T-helper 17 cell (primary cell): ENCODE measurements around the gene HEATR9. TPM values are rescaled to one million over a fixed set of nuclear protein-coding genes. Genes with fewer than 3 reads are reported as not detected.

Source experiments
- ATAC-seq: fragments of 150-1000 bp; cut with Tn5 transposase; 2 replicates; pipeline ENCODE4 v1.10.0; 2021; ENCODE audit warnings: mild to moderate bottlenecking, moderate library complexity
- DNase-seq, 3 donors: peaks; one replicate each; pipeline versions ENCODE4 v3.0.0 to v3.0.0-alpha.2; 2020 to 2021
- H3K9me3 ChIP-seq: one replicate; pipeline ENCODE4 v1.7.0; 2013; ENCODE audit warnings: low read length, mild to moderate bottlenecking; ENCODE audit not compliant: control insufficient read depth, poor library complexity, severe bottlenecking
- H3K27ac Mint-ChIP-seq: one replicate; pipeline ENCODE4 v1.8.0; 2022; ENCODE audit warnings: mild to moderate bottlenecking, moderate library complexity, mixed read lengths
- H3K27me3 Mint-ChIP-seq: one replicate; pipeline ENCODE4 v1.8.0; 2022; ENCODE audit warnings: mixed read lengths
- H3K36me3 Mint-ChIP-seq: one replicate; pipeline ENCODE4 v1.8.0; 2022; ENCODE audit warnings: low read depth, mixed read lengths
- H3K4me1 Mint-ChIP-seq: one replicate; pipeline ENCODE4 v1.8.0; 2022; ENCODE audit warnings: mild to moderate bottlenecking, mixed read lengths
- H3K4me3 Mint-ChIP-seq: one replicate; pipeline ENCODE4 v1.8.0; 2022; ENCODE audit warnings: mild to moderate bottlenecking, moderate library complexity, mixed read lengths
- total RNA-seq, 4 donors: library from RNA in 2 of 4; stranded (reverse) in 2 of 4; gene quantifications; one replicate each; pipeline ENCODE4 v1.2.3 and lab custom pipeline; 2022 to 2026

HEATR9 gene
- total RNA-seq, 2 donors from 2014 or later: 0.50 TPM; not detected in 1

DNA sequence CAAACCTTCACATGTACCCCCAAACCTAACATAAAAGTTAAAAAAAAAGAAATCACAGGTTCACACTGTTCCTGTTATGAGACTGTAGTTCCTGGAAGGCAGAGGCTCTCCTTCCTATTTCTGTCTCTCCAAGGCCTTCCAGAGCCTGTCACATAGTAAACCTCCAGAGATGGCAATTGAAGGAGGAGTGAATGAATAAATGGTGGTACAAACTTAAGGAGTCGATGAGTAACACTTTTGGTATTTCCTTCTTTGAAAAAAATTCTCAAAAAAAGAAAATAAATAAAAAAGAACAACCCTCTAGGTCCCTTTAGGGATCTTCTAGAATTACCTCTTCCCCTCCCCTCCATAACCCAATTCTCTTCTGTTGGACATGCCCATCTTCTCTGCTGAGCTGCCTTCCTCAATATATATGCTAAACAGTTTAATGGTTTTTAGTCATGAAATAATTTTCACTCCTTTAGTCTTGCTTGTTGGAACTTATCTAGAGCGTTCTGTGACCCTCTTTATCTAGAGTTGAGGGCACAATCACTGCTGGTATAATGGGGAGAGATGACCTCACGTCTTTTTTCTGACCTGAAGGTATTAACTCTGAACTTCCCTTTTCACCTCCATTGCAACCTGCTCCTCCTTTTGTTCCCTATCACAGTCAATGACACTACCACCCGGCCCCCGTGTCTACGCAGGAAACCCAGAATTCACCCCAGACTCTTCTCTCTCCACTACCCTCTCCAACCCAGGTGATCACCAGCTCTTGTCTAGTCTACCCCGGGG, 61.1 kb downstream of the HEATR9 start:
- peak overlapping the region; percentile 97 for H3K27ac Mint-ChIP-seq
- no peaks in the 10 kb centered on the region for H3K9me3 ChIP-seq
- ATAC-seq (no peak), DNase-seq (no peak)
- H3K27me3 Mint-ChIP-seq: no peaks in the 10 kb centered on the region
- no peaks in the 10 kb centered on the region for H3K36me3 Mint-ChIP-seq
- H3K4me3 Mint-ChIP-seq: peak overlapping the region; percentile 96
- H3K4me1 Mint-ChIP-seq: peaks cover 33% of the 10 kb centered on the region

Other genes with a start within 250 kb of the HEATR9 start
- under 1 TPM; 0.10 to 0.50 TPM for gene RASL10B, start 137.3 kb downstream of the HEATR9 start, total RNA-seq
- not detected for gene GAS2L2, start 115.7 kb downstream of the HEATR9 start, total RNA-seq
- not detected for gene C17orf50, start 108.0 kb downstream of the HEATR9 start, total RNA-seq
- under 1 TPM in 1 of 2 donors, not detected in 1; 0.44 TPM for gene MMP28, start 73.2 kb downstream of the HEATR9 start, total RNA-seq
- gene TAF15, start 59.4 kb downstream of the HEATR9 start, total RNA-seq: 100 to 1,000 TPM; 153 to 165 TPM
- 100 to 1,000 TPM in 1 of 2 donors, 10 to 100 TPM in 1; 15.6 to 202 TPM for gene CCL5, start 11.5 kb upstream of the HEATR9 start, total RNA-seq
- gene RDM1, start 61.9 kb upstream of the HEATR9 start, total RNA-seq: not detected
- gene LYZL6, start 74.8 kb upstream of the HEATR9 start, total RNA-seq: not detected
- gene CCL16, start 112.6 kb upstream of the HEATR9 start, total RNA-seq: not detected
- gene CCL14, start 117.8 kb upstream of the HEATR9 start, total RNA-seq: not detected
- not detected for gene CCL15, start 132.7 kb upstream of the HEATR9 start, total RNA-seq
- not detected for gene CCL23, start 149.1 kb upstream of the HEATR9 start, total RNA-seq
- gene CCL18, start 195.4 kb upstream of the HEATR9 start, total RNA-seq: not detected
- 1 to 10 TPM; 5.8 to 8.8 TPM for gene CCL3, start 221.3 kb upstream of the HEATR9 start, total RNA-seq
- gene CCL4, start 234.9 kb upstream of the HEATR9 start, total RNA-seq: 1 to 10 TPM; 2.2 to 2.4 TPM